ENCODE measurements around the gene ASPN.

ASPN gene

DNA sequence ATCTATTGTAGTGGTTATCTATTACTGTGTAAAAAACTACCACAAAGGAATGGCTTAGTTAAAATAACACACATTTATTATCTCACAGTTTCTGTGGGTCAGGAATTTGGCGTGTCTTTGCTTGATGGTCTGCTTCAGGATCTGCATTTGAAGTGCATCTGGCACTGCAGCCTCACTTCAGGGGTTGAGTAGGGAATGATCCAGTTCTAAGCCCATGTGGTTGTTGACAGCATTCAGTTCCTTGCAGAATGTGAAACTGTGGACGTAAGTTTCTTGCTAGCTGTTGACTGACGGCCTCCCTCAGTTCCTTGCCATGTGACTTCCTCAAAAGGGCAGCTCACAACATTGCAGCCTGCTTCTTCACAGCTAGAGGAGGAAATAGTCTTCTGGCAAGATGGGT, 75.8 kb downstream of the ASPN start:
- DNase-seq: no peak
